Liver (tissue), 3 donors: ENCODE results near the gene LINC01488.

Experiments
- CTCF ChIP-seq: fragments of 150-350 bp; IDR thresholded peaks from 2 replicates; pipeline ENCODE4 v1.5.1; 2017; ENCODE audit warnings: improper control_type of control experiment, low read depth, low read length; ENCODE audit not compliant: missing input control
- JUND ChIP-seq, 2 donors: IDR thresholded peaks; 2 replicates each; pipeline ENCODE4 v1.6.1; 2016; ENCODE audit warnings: antibody characterized with exemption in 2 of 2
- RXRA ChIP-seq, 2 donors: IDR thresholded peaks; 2 replicates each; pipeline ENCODE4 v1.6.1; 2017 to 2018; ENCODE audit warnings: antibody characterized with exemption in 2 of 2, mild to moderate bottlenecking in 1 of 2
- TAF1 ChIP-seq: conservative IDR thresholded peaks from 2 replicates; pipeline ENCODE4 v1.6.1; 2016; ENCODE audit warnings: antibody characterized with exemption, mild to moderate bottlenecking
- TF ChIP-seq, protein P1 (sequence below): IDR thresholded peaks from 2 replicates; pipeline ENCODE4 v1.6.1; 2016; ENCODE audit warnings: antibody characterized with exemption
- donor health status: healthy.
- donor health status: healthy.

DNA sequence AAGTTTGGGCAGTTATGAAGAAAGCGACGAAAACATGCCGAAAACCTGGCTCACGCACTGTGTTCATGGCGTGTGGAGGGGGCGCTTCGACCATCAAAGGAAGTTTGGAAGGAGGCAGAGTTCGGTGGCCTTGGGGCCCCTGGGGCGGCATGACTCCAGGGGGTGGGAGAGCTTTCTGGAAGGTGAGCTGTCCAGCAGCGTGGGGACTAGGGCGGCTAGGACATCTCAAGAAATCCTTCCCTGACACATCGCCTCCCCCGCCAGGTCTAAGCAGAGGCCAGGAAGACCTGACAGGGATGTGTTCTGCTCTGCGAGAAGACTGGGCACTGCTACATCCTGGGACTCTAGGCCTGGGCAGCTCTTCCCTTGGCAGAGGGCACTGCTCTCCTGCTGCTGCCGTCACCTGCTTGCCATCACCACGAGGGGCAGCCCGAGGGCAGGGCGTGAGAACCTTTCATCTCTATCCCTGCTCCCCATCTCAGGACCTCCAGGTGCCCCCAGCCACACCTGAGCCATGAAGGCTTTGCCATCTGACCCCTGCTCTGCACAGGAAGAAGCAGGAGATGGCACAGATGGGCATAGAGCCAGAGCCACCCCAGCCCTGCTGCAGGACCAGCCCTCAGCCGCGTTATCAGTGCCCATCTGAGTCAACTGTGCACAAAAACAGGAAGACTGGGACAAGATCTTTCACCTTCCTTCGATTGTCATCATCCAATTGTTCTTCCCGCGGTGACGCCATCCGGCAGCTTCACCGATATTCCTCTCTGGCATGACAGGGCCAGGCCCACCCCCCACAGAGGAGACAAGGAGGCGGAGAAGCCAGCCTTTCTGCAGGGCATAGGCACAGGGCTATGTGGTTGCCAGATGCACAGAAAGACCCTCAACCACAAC, 12.7 kb downstream of the LINC01488 start:
- TF ChIP-seq CTCF (no peak), TAF1 (no peak), RXRA (IDR thresholded peaks at IDR 0.05) (no peak), JUND (IDR thresholded peaks at IDR 0.05) (no peak)
- TF ChIP-seq, protein P1, sequence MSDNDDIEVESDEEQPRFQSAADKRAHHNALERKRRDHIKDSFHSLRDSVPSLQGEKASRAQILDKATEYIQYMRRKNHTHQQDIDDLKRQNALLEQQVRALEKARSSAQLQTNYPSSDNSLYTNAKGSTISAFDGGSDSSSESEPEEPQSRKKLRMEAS = no peak
